ENCODE measurements around the gene HBZ. TPM values are rescaled to one million over a fixed set of nuclear protein-coding genes. Genes with fewer than 3 reads are reported as not detected.
"Not testable (repeated sequence)": the region's sequence is repeated elsewhere in the genome, so short reads cannot be mapped to it uniquely, and the experiment has no call there.

The HBZ gene
- total RNA-seq, 1 donor from 2014 or later = not detected

DNA sequence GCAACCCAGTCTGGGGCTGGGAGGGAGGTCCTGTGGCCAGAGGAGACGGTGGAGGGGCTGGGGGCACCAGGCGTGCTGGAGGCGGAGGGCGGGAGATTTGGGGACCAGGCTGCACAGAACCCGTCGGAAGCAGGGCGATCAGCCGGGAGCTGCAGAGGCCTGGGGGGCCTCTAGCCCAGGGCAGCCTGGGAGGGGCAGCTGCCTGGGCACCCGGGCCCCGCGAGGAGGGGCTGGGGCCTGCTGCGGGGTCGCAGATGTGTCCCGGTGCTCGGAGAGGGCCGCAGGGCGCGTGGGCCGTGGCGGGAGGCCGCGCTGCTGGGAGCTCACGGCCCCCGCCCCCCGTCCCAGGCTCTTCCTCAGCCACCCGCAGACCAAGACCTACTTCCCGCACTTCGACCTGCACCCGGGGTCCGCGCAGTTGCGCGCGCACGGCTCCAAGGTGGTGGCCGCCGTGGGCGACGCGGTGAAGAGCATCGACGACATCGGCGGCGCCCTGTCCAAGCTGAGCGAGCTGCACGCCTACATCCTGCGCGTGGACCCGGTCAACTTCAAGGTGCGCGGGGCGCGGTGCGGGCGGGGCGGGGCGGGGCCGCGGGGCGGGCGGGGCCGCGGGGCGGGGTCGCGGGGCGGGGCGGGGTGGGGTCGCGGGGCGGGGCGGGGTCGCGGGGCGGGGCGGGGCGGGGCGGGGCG lies 11.8 kb downstream of the HBZ start:
- not testable (repeated sequence) for DNase-seq (ENCODE audit: low spot score)

DNA sequence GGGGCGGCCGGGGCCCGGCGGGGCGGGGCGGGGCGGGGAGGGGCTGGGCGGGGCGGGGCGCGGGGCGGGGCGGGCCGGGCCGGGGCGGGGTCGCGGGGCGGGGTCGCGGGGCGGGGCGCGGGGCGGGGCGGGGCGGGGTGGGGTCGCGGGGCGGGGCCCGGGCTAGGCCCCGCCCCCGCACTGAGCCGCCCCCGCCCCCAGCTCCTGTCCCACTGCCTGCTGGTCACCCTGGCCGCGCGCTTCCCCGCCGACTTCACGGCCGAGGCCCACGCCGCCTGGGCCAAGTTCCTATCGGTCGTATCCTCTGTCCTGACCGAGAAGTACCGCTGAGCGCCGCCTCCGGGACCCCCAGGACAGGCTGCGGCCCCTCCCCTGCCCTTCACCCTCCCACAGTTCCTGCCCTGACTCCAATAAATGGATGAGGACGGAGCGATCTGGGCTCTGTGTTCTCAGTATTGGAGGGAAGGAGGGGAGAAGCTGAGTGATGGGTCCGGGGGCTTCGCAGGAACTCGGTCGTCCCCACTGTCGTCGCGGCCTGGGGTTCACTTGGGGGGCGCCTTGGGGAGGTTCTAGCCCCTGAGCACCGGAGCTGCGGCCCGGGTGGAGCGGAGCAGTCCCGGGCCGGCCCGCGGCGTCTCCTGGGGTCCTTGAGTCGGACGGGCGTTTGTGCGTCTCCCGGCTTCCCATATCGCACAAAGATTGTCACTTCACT lies 12.5 kb downstream of the HBZ start:
- no peak for DNase-seq (ENCODE audit: low spot score)

DNA sequence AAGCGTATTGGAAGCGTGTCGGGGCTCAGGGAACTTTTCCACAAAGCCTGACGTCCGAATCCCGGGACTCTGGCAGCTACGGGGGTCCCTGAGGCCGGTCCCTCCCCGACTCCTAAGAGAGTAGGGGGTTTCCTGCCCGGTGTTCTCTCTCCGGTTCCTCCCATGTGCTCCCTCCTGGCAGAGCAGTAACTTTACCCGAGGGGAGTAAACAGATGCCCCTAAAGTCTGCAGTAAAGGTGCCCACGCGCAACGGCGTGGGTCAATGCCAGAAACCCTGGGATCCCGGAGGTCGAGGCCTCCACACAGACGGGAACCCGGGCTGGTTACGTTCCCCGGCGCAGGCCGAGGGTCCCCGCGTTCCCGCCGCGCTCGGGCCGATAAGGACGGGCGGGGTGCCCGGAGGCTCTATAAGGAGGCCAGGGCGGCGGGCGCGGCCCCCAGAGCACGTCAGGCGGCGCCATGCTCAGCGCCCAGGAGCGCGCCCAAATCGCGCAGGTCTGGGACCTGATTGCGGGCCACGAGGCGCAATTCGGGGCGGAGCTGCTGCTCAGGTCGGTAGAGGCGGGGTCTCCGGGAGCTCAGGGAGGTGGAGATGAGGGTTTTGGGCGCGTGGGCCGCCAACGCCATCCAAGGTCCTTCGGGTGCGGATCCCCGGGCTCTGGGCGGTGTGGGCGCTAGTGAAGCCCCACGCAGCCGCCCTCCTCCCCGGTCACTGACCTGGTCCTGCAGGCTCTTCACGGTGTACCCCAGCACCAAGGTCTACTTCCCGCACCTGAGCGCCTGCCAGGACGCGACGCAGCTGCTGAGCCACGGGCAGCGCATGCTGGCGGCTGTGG lies 13.3 kb downstream of the HBZ start, which contains the start of gene HBM:
HBM (plus strand) TSS at position 440 of the 836 bp plus-strand sequence; CDS start at position 460, 20 bp downstream.
- DNase-seq (ENCODE audit: low spot score) = no peak

DNA sequence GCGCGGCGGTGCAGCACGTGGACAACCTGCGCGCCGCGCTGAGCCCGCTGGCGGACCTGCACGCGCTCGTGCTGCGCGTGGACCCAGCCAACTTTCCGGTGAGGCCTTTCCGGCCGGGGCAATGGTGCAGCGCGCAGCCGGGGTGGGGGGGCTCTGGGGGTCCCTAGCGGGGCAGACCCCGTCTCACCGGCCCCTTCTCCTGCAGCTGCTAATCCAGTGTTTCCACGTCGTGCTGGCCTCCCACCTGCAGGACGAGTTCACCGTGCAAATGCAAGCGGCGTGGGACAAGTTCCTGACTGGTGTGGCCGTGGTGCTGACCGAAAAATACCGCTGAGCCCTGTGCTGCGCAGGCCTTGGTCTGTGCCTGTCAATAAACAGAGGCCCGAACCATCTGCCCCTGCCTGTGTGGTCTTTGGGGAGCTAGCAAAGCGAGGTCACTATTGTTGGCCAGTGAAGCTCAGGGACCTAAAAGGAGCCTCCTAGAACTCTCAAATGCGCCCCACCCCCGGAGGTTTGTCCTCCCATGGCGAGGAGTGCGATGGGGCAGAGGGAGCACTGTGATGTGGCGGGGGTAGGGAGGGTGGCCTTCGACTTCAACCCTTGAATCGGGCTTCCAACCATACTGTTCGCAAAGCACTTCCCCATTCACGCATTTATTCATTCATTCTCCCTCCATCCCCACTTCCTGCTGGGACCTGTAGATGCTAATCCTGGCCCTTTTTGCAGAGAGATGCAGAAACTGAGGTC lies 14.1 kb downstream of the HBZ start:
- DNase-seq (ENCODE audit: low spot score) = no peak

DNA sequence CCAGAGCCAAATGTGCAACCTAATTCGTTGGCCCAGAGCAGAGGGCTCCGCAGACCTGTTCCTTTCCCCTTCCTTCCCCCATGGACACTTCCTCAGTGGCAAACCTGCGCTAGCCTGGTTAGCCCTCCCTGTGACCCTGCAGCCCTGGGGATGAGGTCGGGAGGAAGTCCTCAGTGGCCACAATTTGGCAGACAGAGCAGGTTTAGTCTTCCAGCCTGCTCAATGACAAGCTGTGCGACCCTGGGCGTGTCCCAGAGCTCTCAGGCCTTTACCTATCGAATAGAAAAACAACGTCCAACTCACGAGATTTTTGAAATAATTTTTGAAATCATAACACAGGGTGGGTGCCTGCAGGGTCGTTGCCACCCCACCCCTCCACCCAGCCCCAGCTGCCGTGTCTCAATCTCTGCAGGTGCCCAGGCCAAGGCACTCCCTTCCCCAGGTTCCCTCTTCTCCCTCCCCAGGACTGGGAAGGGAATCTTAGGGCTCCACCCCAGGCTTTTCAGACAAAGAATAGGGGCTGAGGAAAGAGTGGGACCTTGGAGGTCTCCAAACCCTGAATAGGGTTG lies 14.8 kb downstream of the HBZ start:
- no peak for DNase-seq (ENCODE audit: low spot score)

DNA sequence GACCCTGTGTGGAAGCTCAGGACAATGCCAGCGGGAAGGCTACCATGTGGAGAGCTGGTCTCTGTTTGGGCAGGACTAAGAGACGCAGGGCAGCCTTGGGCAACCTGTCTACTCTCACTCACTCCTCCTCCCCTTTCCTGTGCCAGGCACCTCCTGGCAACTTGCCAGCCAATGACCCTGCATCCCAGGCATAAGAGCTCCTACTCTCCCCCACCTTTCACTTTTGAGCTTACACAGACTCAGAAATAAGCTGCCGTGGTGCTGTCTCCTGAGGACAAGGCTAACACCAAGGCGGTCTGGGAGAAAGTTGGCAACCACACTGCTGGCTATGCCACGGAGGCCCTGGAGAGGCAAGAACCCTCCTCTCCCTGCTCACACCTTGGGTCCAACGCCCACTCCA lies 16.0 kb downstream of the HBZ start:
- no peak for DNase-seq (ENCODE audit: low spot score)

DNA sequence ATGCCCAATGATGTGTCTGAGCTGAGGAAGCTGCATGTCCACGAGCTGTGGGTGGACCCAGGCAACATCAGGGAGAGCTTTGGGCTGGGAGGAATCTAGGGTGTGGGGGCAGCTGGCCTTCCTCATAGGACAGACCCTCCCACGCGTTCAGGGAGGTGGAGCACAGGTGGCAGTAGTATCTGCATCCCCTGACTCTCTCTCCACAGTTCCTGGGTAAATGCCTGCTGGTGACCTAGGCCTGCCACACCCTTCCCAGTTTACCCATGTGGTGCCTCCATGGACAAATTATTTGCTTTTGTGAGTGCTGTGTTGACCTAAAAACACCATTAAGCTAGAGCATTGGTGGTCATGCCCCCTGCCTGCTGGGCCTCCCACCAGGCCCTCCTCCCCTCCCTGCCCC lies 16.6 kb downstream of the HBZ start:
- DNase-seq (ENCODE audit: low spot score) = no peak

DNA sequence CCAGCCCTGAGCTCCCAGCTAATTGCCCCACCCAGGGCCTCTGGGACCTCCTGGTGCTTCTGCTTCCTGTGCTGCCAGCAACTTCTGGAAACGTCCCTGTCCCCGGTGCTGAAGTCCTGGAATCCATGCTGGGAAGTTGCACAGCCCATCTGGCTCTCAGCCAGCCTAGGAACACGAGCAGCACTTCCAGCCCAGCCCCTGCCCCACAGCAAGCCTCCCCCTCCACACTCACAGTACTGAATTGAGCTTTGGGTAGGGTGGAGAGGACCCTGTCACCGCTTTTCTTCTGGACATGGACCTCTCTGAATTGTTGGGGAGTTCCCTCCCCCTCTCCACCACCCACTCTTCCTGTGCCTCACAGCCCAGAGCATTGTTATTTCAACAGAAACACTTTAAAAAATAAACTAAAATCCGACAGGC lies 17.7 kb downstream of the HBZ start:
- DNase-seq (ENCODE audit: low spot score) = not testable (repeated sequence)

DNA sequence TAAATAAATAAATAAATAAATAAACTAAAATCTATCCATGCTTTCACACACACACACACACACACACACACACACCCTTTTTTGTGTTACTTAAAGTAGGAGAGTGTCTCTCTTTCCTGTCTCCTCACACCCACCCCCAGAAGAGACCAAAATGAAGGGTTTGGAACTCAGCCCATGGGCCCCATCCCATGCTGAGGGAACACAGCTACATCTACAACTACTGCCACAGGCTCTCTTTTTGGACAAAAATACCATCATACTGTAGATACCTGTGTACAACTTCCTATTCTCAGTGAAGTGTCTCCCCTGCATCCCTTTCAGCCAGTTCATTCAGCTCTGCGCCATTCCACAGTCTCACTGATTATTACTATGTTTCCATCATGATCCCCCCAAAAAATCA lies 18.3 kb downstream of the HBZ start:
- DNase-seq (ENCODE audit: low spot score) = no peak

DNA sequence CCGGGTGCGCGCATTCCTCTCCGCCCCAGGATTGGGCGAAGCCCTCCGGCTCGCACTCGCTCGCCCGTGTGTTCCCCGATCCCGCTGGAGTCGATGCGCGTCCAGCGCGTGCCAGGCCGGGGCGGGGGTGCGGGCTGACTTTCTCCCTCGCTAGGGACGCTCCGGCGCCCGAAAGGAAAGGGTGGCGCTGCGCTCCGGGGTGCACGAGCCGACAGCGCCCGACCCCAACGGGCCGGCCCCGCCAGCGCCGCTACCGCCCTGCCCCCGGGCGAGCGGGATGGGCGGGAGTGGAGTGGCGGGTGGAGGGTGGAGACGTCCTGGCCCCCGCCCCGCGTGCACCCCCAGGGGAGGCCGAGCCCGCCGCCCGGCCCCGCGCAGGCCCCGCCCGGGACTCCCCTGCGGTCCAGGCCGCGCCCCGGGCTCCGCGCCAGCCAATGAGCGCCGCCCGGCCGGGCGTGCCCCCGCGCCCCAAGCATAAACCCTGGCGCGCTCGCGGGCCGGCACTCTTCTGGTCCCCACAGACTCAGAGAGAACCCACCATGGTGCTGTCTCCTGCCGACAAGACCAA lies 20.0 kb downstream of the HBZ start, which contains the start of gene HBA2:
HBA2 (plus strand) TSS at position 503 of the 568 bp plus-strand sequence; CDS start at position 540, 37 bp downstream.
- not testable (repeated sequence) for DNase-seq (ENCODE audit: low spot score)

DNA sequence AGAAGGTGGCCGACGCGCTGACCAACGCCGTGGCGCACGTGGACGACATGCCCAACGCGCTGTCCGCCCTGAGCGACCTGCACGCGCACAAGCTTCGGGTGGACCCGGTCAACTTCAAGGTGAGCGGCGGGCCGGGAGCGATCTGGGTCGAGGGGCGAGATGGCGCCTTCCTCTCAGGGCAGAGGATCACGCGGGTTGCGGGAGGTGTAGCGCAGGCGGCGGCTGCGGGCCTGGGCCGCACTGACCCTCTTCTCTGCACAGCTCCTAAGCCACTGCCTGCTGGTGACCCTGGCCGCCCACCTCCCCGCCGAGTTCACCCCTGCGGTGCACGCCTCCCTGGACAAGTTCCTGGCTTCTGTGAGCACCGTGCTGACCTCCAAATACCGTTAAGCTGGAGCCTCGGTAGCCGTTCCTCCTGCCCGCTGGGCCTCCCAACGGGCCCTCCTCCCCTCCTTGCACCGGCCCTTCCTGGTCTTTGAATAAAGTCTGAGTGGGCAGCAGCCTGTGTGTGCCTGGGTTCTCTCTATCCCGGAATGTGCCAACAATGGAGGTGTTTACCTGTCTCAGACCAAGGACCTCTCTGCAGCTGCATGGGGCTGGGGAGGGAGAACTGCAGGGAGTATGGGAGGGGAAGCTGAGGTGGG lies 20.9 kb downstream of the HBZ start:
- DNase-seq (ENCODE audit: low spot score) = not testable (repeated sequence)

DNA sequence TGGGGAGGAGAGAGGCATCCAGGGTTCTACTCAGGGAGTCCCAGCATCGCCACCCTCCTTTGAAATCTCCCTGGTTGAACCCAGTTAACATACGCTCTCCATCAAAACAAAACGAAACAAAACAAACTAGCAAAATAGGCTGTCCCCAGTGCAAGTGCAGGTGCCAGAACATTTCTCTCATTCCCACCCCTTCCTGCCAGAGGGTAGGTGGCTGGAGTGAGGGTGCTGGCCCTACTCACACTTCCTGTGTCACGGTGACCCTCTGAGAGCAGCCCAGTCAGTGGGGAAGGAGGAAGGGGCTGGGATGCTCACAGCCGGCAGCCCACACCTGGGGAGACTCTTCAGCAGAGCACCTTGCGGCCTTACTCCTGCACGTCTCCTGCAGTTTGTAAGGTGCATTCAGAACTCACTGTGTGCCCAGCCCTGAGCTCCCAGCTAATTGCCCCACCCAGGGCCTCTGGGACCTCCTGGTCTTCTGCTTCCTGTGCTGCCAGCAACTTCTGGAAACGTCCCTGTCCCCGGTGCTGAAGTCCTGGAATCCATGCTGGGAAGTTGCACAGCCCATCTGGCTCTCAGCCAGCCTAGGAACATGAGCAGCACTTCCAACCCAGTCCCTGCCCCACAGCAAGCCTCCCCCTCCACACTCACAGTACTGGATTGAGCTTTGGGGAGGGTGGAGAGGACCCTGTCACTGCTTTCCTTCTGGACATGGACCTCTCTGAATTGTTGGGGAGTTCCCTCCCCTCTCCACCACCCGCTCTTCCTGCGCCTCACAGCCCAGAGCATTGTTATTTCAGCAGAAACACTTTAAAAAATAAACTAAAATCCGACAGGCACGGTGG lies 21.7 kb downstream of the HBZ start:
- not testable (repeated sequence) for DNase-seq (ENCODE audit: low spot score)

DNA sequence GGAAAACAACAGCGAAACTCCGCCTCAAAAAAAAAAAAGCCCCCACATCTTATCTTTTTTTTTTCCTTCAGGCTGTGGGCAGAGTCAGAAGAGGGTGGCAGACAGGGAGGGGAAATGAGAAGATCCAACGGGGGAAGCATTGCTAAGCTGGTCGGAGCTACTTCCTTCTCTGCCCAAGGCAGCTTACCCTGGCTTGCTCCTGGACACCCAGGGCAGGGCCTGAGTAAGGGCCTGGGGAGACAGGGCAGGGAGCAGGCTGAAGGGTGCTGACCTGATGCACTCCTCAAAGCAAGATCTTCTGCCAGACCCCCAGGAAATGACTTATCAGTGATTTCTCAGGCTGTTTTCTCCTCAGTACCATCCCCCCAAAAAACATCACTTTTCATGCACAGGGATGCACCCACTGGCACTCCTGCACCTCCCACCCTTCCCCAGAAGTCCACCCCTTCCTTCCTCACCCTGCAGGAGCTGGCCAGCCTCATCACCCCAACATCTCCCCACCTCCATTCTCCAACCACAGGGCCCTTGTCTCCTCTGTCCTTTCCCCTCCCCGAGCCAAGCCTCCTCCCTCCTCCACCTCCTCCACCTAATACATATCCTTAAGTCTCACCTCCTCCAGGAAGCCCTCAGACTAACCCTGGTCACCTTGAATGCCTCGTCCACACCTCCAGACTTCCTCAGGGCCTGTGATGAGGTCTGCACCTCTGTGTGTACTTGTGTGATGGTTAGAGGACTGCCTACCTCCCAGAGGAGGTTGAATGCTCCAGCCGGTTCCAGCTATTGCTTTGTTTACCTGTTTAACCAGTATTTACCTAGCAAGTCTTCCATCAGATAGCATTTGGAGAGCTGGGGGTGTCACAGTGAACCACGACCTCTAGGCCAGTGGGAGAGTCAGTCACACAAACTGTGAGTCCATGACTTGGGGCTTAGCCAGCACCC lies 22.8 kb downstream of the HBZ start:
- no peak for DNase-seq (ENCODE audit: low spot score)

DNA sequence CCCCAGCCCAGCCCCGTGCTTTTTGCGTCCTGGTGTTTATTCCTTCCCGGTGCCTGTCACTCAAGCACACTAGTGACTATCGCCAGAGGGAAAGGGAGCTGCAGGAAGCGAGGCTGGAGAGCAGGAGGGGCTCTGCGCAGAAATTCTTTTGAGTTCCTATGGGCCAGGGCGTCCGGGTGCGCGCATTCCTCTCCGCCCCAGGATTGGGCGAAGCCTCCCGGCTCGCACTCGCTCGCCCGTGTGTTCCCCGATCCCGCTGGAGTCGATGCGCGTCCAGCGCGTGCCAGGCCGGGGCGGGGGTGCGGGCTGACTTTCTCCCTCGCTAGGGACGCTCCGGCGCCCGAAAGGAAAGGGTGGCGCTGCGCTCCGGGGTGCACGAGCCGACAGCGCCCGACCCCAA lies 23.6 kb downstream of the HBZ start:
- not testable (repeated sequence) for DNase-seq (ENCODE audit: low spot score)

DNA sequence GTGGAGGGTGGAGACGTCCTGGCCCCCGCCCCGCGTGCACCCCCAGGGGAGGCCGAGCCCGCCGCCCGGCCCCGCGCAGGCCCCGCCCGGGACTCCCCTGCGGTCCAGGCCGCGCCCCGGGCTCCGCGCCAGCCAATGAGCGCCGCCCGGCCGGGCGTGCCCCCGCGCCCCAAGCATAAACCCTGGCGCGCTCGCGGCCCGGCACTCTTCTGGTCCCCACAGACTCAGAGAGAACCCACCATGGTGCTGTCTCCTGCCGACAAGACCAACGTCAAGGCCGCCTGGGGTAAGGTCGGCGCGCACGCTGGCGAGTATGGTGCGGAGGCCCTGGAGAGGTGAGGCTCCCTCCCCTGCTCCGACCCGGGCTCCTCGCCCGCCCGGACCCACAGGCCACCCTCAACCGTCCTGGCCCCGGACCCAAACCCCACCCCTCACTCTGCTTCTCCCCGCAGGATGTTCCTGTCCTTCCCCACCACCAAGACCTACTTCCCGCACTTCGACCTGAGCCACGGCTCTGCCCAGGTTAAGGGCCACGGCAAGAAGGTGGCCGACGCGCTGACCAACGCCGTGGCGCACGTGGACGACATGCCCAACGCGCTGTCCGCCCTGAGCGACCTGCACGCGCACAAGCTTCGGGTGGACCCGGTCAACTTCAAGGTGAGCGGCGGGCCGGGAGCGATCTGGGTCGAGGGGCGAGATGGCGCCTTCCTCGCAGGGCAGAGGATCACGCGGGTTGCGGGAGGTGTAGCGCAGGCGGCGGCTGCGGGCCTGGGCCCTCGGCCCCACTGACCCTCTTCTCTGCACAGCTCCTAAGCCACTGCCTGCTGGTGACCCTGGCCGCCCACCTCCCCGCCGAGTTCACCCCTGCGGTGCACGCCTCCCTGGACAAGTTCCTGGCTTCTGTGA lies 24.3 kb downstream of the HBZ start, which contains the start of gene HBA1:
HBA1 (plus strand) TSS at position 204 of the 906 bp plus-strand sequence; CDS start at position 241, 37 bp downstream.
- DNase-seq (ENCODE audit: low spot score) = not testable (repeated sequence)

DNA sequence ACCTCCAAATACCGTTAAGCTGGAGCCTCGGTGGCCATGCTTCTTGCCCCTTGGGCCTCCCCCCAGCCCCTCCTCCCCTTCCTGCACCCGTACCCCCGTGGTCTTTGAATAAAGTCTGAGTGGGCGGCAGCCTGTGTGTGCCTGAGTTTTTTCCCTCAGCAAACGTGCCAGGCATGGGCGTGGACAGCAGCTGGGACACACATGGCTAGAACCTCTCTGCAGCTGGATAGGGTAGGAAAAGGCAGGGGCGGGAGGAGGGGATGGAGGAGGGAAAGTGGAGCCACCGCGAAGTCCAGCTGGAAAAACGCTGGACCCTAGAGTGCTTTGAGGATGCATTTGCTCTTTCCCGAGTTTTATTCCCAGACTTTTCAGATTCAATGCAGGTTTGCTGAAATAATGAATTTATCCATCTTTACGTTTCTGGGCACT lies 25.0 kb downstream of the HBZ start:
- DNase-seq (ENCODE audit: low spot score) = no peak

Data from mesenteric fat pad (tissue), 1 donor.